ENCODE results near the gene RNF138. TPM values are rescaled to one million over a fixed set of nuclear protein-coding genes. Genes with fewer than 3 reads are reported as not detected.
A peak's percentile ranks its signal among the peaks of the same experiment; 100 is the strongest.

The RNF138 gene
- total and polyA plus RNA-seq, 2 of the 13 experiments (the other 11 are each of a cell fraction or from before 2014, with no cell fraction given), result 14.6 to 33.6 TPM

DNA sequence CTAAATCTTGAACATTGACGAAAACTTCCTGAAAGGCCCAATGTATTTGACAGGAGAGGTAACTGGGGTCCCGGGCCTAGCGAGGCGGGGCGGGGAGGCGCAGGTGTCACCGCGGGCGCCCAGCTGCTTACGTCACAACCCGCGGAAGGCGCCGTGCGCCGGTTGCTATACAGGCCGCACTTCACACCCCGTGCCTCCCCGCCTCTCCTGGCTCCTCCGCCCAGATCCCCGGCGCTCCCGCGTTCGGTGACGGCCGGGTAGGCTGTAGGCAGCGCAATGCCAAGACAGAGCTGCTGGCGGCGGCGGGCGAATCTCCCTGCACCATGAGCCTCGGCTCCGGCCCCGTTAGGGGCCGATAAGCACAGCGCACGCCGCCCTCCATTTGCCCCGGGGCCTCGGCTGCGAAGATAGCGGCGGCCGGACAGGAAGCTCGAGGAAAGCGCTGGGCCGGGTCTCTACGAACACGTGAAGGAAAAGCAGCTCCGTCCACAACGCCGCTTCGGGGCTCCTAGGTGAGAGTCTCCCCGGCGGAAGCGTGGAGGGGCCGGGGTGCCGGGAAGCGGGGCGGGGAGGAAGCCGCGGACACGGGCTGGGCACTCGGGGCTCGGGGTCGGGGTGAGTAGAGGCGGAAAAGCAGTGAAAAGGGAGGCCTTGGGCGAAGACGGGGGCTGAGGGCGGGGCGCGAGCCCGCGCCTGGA is at the start of gene RNF138 (continued):
- TF ChIP-seq ZNF609 (CRISPR knock-in tag; IDR thresholded peaks at IDR 0.05; ENCODE audit: borderline replicate concordance) (peak; percentile 70), ZKSCAN5 (CRISPR knock-in tag; IDR thresholded peaks at IDR 0.05) (0 out of 2 replicates have a peak, but pooled peaks have one; percentile 38), EED (CRISPR knock-in tag; IDR thresholded peaks at IDR 0.05) (no peak), ZNF468 (CRISPR knock-in tag; IDR thresholded peaks at IDR 0.05) (no peak), ATF7-NPFF (CRISPR knock-in tag; IDR thresholded peaks at IDR 0.05; ENCODE audit: low read depth) (peak; percentile 90), ZNF235 (CRISPR knock-in tag; IDR thresholded peaks at IDR 0.05; ENCODE audit: borderline replicate concordance) (no peak; the same call in 1 of the 2 replicates), MYPOP (CRISPR knock-in tag; IDR thresholded peaks at IDR 0.05) (peak; percentile 81; the same call in 1 of the 2 replicates), AHR (CRISPR knock-in tag; IDR thresholded peaks at IDR 0.05) (peak; percentile 91; the same call in 1 of the 2 replicates), ZNF460 (CRISPR knock-in tag; IDR thresholded peaks at IDR 0.05; ENCODE audit: borderline replicate concordance) (no peak), ZNF367 (CRISPR knock-in tag; IDR thresholded peaks at IDR 0.05; ENCODE audit: borderline replicate concordance) (no peak), ZNF549 (CRISPR knock-in tag; IDR thresholded peaks at IDR 0.05) (no peak), SAP130 (CRISPR knock-in tag; IDR thresholded peaks at IDR 0.05; ENCODE audit: low read depth) (peak; percentile 67), TRAFD1 (CRISPR knock-in tag; IDR thresholded peaks at IDR 0.05; ENCODE audit: borderline replicate concordance) (peak; percentile 69; the same call in 1 of the 2 replicates), ZFP36 (IDR thresholded peaks at IDR 0.05; ENCODE audit: borderline replicate concordance, low read depth, low read length, partially characterized antibody) (no peak), U2AF2 (IDR thresholded peaks at IDR 0.05; ENCODE audit: low read depth, low read length) (no peak), ZNF7 (CRISPR knock-in tag; IDR thresholded peaks at IDR 0.05) (no peak), HCFC1 (IDR thresholded peaks at IDR 0.05; ENCODE audit: low read depth, low read length) (no peak), KAT7 (CRISPR knock-in tag; IDR thresholded peaks at IDR 0.05; ENCODE audit: borderline replicate concordance) (peak; percentile 48; the same call in 1 of the 2 replicates), SIX4 (CRISPR knock-in tag; IDR thresholded peaks at IDR 0.05) (no peak), ELF3 (CRISPR knock-in tag; IDR thresholded peaks at IDR 0.05) (0 out of 2 replicates have a peak, but pooled peaks have one; percentile 21)
- TF ChIP-seq, protein P1, sequence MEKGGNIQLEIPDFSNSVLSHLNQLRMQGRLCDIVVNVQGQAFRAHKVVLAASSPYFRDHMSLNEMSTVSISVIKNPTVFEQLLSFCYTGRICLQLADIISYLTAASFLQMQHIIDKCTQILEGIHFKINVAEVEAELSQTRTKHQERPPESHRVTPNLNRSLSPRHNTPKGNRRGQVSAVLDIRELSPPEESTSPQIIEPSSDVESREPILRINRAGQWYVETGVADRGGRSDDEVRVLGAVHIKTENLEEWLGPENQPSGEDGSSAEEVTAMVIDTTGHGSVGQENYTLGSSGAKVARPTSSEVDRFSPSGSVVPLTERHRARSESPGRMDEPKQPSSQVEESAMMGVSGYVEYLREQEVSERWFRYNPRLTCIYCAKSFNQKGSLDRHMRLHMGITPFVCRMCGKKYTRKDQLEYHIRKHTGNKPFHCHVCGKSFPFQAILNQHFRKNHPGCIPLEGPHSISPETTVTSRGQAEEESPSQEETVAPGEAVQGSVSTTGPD (CRISPR knock-in tag; IDR thresholded peaks at IDR 0.05), result peak; percentile 51; the same call in 1 of the 2 replicates
